ENCODE measurements around the gene MICB. TPM values are rescaled to one million over a fixed set of nuclear protein-coding genes. Genes with fewer than 3 reads are reported as not detected.

MICB gene
- total RNA-seq, 1 donor from 2014 or later = 0.41 TPM

DNA sequence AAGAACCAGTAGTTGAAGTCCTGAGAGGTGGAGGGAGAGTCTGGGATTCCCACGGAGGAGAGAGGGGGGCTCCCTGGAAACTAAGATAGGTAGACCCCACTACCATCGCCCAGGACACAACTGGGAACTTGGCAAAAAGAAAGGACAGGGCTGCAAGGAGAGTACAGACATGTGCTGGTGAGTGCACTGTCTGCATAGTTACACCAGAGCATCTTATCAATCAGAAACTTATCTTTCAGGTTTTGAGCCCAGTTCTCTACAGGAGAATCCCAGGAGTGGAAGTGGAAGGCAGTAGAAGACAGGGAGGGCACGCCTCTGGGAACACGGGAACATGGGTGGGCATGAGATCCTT is 61.6 kb downstream of the MICB start:
- FAIRE-seq (no peak), DNase-seq (ENCODE audit: low spot score in 2 of 2) (no peak)

- DNase-seq (ENCODE audit: low spot score in 2 of 2) (no peak), FAIRE-seq (no peak)
Measured at GRCh38 chr6:31559958-31560696, 62.2 kb downstream of the MICB start.

DNA sequence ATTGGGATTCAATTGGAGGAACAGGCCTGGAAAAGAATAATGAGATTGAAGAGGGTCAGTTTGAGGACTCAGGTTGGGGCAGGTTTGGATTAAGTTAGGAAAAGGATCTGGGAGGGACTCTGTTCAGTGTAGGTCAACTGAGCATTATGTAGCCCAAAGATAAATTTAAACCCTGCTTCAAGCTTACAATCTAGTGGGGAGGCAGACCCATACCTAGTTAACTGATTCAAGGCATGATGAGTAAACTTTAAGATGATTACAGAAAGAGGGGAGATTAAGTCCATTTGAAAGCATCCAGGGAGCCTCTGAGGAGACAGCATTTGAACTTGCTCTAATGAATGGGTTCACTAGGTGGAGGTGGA is 62.7 kb downstream of the MICB start:
- DNase-seq (ENCODE audit: low spot score in 2 of 2) (no peak), FAIRE-seq (no peak)

Small RNA genes lying within 50 kb of the gene (small RNA-seq; reads per million reads assigned to genes)
- gene AL663061.1 (not detected), gene RF00019 (not detected), gene SNORD117 (330 reads per million, percentile 99 among the genes with 10 or more reads in this experiment), gene SNORD84 (not detected)

Other genes with a start within 250 kb of the MICB start
- gene HLA-C, start 226.1 kb upstream of the MICB start, total RNA-seq = 22.0 TPM
- 41.6 TPM for gene HLA-B, start 141.0 kb upstream of the MICB start, total RNA-seq
- gene MICA, start 94.5 kb upstream of the MICB start, total RNA-seq = 0.82 TPM
- gene MCCD1, start 30.8 kb downstream of the MICB start, total RNA-seq = not detected
- 318 TPM for gene DDX39B, start 43.9 kb downstream of the MICB start, total RNA-seq
- 54.6 TPM for gene ATP6V1G2, start 48.5 kb downstream of the MICB start, total RNA-seq
- gene NFKBIL1, start 49.5 kb downstream of the MICB start, total RNA-seq = 20.4 TPM
- not detected for gene LTA, start 74.1 kb downstream of the MICB start, total RNA-seq
- gene TNF, start 77.4 kb downstream of the MICB start, total RNA-seq = not detected
- gene LTB, start 84.3 kb downstream of the MICB start, total RNA-seq = not detected
- gene LST1, start 88.1 kb downstream of the MICB start, total RNA-seq = 1.2 TPM
- gene NCR3, start 94.9 kb downstream of the MICB start, total RNA-seq = not detected
- gene AIF1, start 117.1 kb downstream of the MICB start, total RNA-seq = 6.9 TPM
- gene PRRC2A, start 122.6 kb downstream of the MICB start, total RNA-seq = 30.6 TPM
- gene BAG6, start 154.5 kb downstream of the MICB start, total RNA-seq = 150 TPM
- gene APOM, start 157.7 kb downstream of the MICB start, total RNA-seq = 0.41 TPM
- 16.7 TPM for gene C6orf47, start 162.6 kb downstream of the MICB start, total RNA-seq
- 11.4 TPM for gene GPANK1, start 166.9 kb downstream of the MICB start, total RNA-seq
- gene CSNK2B, start 167.9 kb downstream of the MICB start, total RNA-seq = 66.0 TPM
- gene LY6G5B, start 171.8 kb downstream of the MICB start, total RNA-seq = 1.6 TPM
- gene LY6G5C, start 182.9 kb downstream of the MICB start, total RNA-seq = 5.3 TPM
- 41.6 TPM for gene ABHD16A, start 205.2 kb downstream of the MICB start, total RNA-seq
- gene LY6G6F, start 208.7 kb downstream of the MICB start, total RNA-seq = not detected
- not detected for gene LY6G6D, start 217.2 kb downstream of the MICB start, total RNA-seq
- gene LY6G6C, start 223.6 kb downstream of the MICB start, total RNA-seq = not detected
- gene MPIG6B, start 225.2 kb downstream of the MICB start, total RNA-seq = not detected
- gene DDAH2, start 231.2 kb downstream of the MICB start, total RNA-seq = 90.9 TPM
- gene CLIC1, start 238.4 kb downstream of the MICB start, total RNA-seq = 26.1 TPM
- gene MSH5, start 241.9 kb downstream of the MICB start, total RNA-seq = 2.9 TPM

Data from frontal cortex (tissue), 4 donors.